Muscle of leg (tissue), 11 donors: Measurements from ENCODE around the gene CCNE1. TPM values are rescaled to one million over a fixed set of nuclear protein-coding genes. Genes with fewer than 3 reads are reported as not detected.

ENCODE experiments used
- DNase-seq: peaks from one replicate; pipeline ENCODE4 v3.0.0; 2013
- H3K27ac ChIP-seq: one replicate; pipeline ENCODE4 v1.5.1; 2013; ENCODE audit warnings: mild to moderate bottlenecking, low read length, control low read depth
- H3K27me3 ChIP-seq: one replicate; pipeline ENCODE4 v1.6.1; 2013; ENCODE audit warnings: low read length; ENCODE audit not compliant: control insufficient read depth, insufficient read depth
- H3K36me3 ChIP-seq: one replicate; pipeline ENCODE4 v1.6.1; 2013; ENCODE audit warnings: low read length; ENCODE audit not compliant: control insufficient read depth, insufficient read depth
- H3K4me1 ChIP-seq: one replicate; pipeline ENCODE4 v1.6.1; 2013; ENCODE audit warnings: low read length; ENCODE audit not compliant: control insufficient read depth, insufficient read depth
- H3K4me3 ChIP-seq: one replicate; pipeline ENCODE4 v1.5.1; 2013; ENCODE audit warnings: low read length, control low read depth
- H3K9me3 ChIP-seq: replicated peaks from 2 replicates; pipeline ENCODE4 v1.6.1; 2013; ENCODE audit warnings: low read depth, low read length; ENCODE audit not compliant: control insufficient read depth
- WGBS: methylation state at CpG from one replicate; pipeline ENCODE4 v1.1.5; 2013; ENCODE audit warnings: missing lambda C conversion rate; ENCODE audit not compliant: insufficient coverage; 5-methylcytosine and 5-hydroxymethylcytosine counted together
- polyA plus RNA-seq, 8 donors: library from polyadenylated mRNA; unstranded; fragments of 120-200 nt; gene quantifications; one replicate each; pipeline versions ENCODE4 v1.2.1 to v1.2.3, GENCODE V29; 2013; ENCODE audit warnings: inconsistent platforms in 1 of 8, low replicate concordance in 1 of 8; ENCODE audit not compliant: insufficient read length in 8 of 8, insufficient read depth in 1 of 8
- total RNA-seq: library from RNA; stranded (reverse); fragments of 120-200 nt; gene quantifications from one replicate; pipeline ENCODE4 v1.2.4, GENCODE V29; 2013

CCNE1 gene
- total and polyA plus RNA-seq, 9 donors = 18.0 to 24.9 (median 24.1) TPM

- Histone ChIP-seq H3K4me1 (no peaks in the 10 kb centered on the region), H3K4me3 (no peak overlapping the region), H3K27me3 (peaks cover 2% of the 10 kb centered on the region), H3K36me3 (no peaks in the 10 kb centered on the region), H3K27ac (no peak overlapping the region), H3K9me3 (no peaks in the 10 kb centered on the region)
- WGBS = 67% methylated on average over 6 of the region's 9 CpGs
- no peak for DNase-seq
Measured at GRCh38 chr19:29831686-29832085, 19.9 kb downstream of the CCNE1 start.

- Histone ChIP-seq H3K27ac (no peak overlapping the region), H3K27me3 (peaks cover 2% of the 10 kb centered on the region), H3K9me3 (no peaks in the 10 kb centered on the region), H3K36me3 (no peaks in the 10 kb centered on the region), H3K4me1 (no peaks in the 10 kb centered on the region), H3K4me3 (no peak overlapping the region)
- WGBS = 76% methylated on average over 5 of the region's 9 CpGs
- DNase-seq = no peak
Measured at GRCh38 chr19:29832801-29833200, 21.0 kb downstream of the CCNE1 start.

- Histone ChIP-seq H3K4me3 (no peak overlapping the region), H3K36me3 (no peaks in the 10 kb centered on the region), H3K27me3 (peaks cover 2% of the 10 kb centered on the region), H3K9me3 (no peaks in the 10 kb centered on the region), H3K4me1 (no peaks in the 10 kb centered on the region), H3K27ac (no peak overlapping the region)
- DNase-seq = no peak
- WGBS = 79% methylated on average over 10 of the region's 12 CpGs
Measured at GRCh38 chr19:29833614-29834261, 21.9 kb downstream of the CCNE1 start.

GRCh38 chr19:29834991-29835846, 23.4 kb downstream of the CCNE1 start:
- DNase-seq = no peak
- 63% methylated on average over 2 of the region's 17 CpGs for WGBS
- Histone ChIP-seq H3K27ac (no peak overlapping the region), H3K9me3 (no peaks in the 10 kb centered on the region), H3K27me3 (peaks cover 4% of the 10 kb centered on the region), H3K36me3 (no peaks in the 10 kb centered on the region), H3K4me3 (no peak overlapping the region), H3K4me1 (peaks cover 5% of the 10 kb centered on the region)

DNA sequence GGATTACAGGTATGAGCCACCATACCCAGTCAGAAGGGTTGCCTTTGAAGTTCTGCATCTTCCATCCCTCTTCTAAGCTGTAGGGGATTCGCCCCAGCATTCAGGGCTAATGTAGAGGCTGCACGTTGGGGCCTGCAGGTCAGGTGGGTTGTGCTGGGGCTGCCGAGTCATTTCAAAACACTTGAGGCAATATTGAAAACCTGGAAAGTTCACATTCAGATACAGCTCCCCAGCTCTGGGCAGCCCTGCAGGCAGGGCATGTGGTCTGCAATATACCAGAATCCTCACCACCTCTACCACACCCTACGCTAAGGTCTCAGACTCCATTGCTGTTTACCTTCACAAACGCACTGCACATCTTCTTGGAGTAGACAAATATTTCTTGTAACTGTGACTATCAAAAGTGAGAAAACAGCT, 24.6 kb downstream of the CCNE1 start:
- peaks cover 4% of the 10 kb centered on the region for H3K27me3 ChIP-seq
- no peaks in the 10 kb centered on the region for H3K36me3 ChIP-seq
- H3K27ac ChIP-seq = no peak overlapping the region
- WGBS = 79% methylated on average over 2 of the region's 5 CpGs
- peaks cover 17% of the 10 kb centered on the region for H3K4me1 ChIP-seq
- no peaks in the 10 kb centered on the region for H3K9me3 ChIP-seq
- no peak for DNase-seq
- H3K4me3 ChIP-seq = no peak overlapping the region

DNA sequence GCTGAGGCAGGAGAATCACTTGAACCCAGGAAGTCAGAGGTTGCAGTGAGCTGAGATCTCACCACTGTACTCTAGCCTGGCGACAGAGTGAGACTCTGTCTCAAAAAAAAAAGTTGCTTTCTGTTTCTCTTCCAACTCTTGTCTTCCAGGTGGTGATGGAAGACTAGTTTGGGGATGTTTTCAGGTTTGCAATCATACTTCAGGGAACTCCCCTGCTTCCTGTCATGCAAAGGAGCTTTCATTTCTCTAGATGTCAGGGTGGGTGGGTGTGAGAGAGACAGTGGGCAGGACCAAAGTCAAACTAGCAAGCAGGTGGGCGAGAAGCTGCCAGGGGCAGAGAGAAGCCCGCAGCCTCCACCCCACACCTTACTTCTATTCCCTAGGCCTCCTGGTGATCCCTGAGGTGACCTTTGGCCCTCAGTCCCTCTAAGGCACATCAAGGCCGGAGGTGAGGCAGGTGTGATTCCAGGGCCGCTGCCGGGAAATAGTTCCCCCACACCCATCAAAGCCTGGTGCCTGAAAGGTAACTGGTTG, 25.7 kb downstream of the CCNE1 start:
- H3K27me3 ChIP-seq = peaks cover 4% of the 10 kb centered on the region
- no peaks in the 10 kb centered on the region for H3K36me3 ChIP-seq
- H3K4me3 ChIP-seq = no peak overlapping the region
- WGBS = 67% methylated on average over 1 of the region's 6 CpGs
- peaks cover 28% of the 10 kb centered on the region for H3K4me1 ChIP-seq
- DNase-seq = no peak
- peak overlapping the region; percentile 11 for H3K27ac ChIP-seq
- no peaks in the 10 kb centered on the region for H3K9me3 ChIP-seq

DNA sequence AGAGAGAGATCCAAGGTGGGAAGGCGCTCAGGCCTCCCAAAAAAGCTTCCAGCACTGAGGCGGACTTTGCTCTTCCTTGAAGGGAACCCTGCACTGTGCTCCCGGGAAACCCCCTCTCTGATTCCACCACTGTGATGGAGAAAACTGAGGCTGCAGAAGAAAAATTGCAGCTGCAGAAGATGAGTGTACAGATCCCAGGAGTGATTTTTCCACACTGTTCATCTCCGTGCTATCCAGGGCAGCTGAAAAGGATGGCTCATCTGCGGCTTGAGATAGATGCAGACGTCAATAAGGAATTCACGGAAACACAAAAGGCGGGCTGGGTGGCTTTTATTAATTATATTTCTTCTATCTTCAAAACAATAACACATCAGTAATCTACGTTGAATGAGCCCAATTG, 26.2 kb downstream of the CCNE1 start:
- no peak overlapping the region for H3K4me3 ChIP-seq

GRCh38 chr19:29840066-29840950, 28.5 kb downstream of the CCNE1 start:
- H3K9me3 ChIP-seq = no peaks in the 10 kb centered on the region
- WGBS = 33% methylated on average over 9 of the region's 22 CpGs
- H3K4me3 ChIP-seq = no peak overlapping the region
- H3K4me1 ChIP-seq = peaks cover 48% of the 10 kb centered on the region
- peak; percentile 41 for DNase-seq
- H3K36me3 ChIP-seq = no peaks in the 10 kb centered on the region
- H3K27me3 ChIP-seq = peaks cover 4% of the 10 kb centered on the region
- H3K27ac ChIP-seq = peak overlapping the region; percentile 89

More for the DNA sequence above, 26.2 kb downstream of the CCNE1 start:
- peaks cover 4% of the 10 kb centered on the region for H3K27me3 ChIP-seq
- H3K27ac ChIP-seq = peak overlapping the region; percentile 11
- DNase-seq = peak; percentile 84
- no peaks in the 10 kb centered on the region for H3K36me3 ChIP-seq
- H3K4me1 ChIP-seq = peaks cover 33% of the 10 kb centered on the region
- H3K9me3 ChIP-seq = no peaks in the 10 kb centered on the region
- WGBS = 20% methylated on average over 1 of the region's 9 CpGs

DNA sequence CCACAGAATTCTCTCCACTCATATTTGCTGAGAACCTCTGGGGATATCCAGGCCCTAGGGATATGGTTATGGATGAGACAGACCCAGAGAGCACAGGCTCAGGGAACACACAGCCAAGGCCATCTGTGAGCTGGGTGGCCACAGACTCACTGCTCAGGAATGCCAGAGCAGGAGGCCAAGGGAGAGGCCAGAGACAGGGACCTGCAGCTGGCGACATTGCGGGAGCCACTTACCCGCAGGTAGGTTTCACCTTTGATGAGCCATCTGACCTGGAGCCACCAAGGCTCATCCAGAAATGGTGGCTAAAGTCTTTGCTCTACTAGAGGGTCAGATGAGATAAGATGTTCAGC, 29.4 kb downstream of the CCNE1 start:
- H3K27ac ChIP-seq = peak overlapping the region; percentile 89
- 89% methylated on average over 3 of the region's 3 CpGs for WGBS
- peaks cover 4% of the 10 kb centered on the region for H3K27me3 ChIP-seq
- no peak overlapping the region for H3K4me3 ChIP-seq
- DNase-seq = peak; percentile 27
- peaks cover 56% of the 10 kb centered on the region for H3K4me1 ChIP-seq
- H3K36me3 ChIP-seq = no peaks in the 10 kb centered on the region
- H3K9me3 ChIP-seq = no peaks in the 10 kb centered on the region
